ENCODE measurements around the gene RNF169. TPM values are rescaled to one million over a fixed set of nuclear protein-coding genes. Genes with fewer than 3 reads are reported as not detected.

Gene RNF169
- total RNA-seq, 2 donors from 2014 or later, result 22.1 to 30.1 TPM

DNA sequence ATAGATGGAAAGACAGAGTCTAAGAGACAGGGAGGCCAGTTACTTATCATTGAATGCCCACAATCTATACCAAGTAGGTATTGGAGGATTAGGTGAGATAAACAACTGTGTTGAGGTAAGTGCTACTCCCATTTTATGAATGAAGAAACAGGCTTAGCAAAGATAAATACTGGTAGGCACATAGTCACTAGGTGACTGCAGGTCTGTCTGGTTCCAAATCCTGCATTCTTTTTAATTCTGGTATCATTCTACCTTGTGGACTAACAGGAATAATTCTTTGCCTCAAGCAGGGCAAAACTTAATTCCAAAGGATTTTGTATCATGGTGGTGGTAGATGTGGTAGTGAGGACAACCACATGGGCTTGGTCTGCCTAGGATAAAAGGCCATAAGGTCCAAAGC is 28.4 kb downstream of the RNF169 start:
- no peak for ATAC-seq (ENCODE audit: insufficient number of reproducible peaks, low FRiP score, low read depth)
- no peaks in the 10 kb centered on the region for H3K36me3 ChIP-seq
- H3K27me3 ChIP-seq (replicated peaks; ENCODE audit: insufficient read depth), result no peaks in the 10 kb centered on the region
- peaks cover 20 to 35% of the 10 kb centered on the region in 2 donors for H3K4me1 ChIP-seq (ENCODE audit: control insufficient read depth in 1 of 2, low read depth in 2 of 2)
- H3K27ac ChIP-seq, result no peak overlapping the region
- no peaks in the 10 kb centered on the region for H3K9me3 ChIP-seq
- no peak for DNase-seq (ENCODE audit: low spot score)
- TF ChIP-seq, protein P1, sequence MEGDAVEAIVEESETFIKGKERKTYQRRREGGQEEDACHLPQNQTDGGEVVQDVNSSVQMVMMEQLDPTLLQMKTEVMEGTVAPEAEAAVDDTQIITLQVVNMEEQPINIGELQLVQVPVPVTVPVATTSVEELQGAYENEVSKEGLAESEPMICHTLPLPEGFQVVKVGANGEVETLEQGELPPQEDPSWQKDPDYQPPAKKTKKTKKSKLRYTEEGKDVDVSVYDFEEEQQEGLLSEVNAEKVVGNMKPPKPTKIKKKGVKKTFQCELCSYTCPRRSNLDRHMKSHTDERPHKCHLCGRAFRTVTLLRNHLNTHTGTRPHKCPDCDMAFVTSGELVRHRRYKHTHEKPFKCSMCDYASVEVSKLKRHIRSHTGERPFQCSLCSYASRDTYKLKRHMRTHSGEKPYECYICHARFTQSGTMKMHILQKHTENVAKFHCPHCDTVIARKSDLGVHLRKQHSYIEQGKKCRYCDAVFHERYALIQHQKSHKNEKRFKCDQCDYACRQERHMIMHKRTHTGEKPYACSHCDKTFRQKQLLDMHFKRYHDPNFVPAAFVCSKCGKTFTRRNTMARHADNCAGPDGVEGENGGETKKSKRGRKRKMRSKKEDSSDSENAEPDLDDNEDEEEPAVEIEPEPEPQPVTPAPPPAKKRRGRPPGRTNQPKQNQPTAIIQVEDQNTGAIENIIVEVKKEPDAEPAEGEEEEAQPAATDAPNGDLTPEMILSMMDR (IDR thresholded peaks at IDR 0.05), result no peak
- no peak overlapping the region for H3K4me3 ChIP-seq

DNA sequence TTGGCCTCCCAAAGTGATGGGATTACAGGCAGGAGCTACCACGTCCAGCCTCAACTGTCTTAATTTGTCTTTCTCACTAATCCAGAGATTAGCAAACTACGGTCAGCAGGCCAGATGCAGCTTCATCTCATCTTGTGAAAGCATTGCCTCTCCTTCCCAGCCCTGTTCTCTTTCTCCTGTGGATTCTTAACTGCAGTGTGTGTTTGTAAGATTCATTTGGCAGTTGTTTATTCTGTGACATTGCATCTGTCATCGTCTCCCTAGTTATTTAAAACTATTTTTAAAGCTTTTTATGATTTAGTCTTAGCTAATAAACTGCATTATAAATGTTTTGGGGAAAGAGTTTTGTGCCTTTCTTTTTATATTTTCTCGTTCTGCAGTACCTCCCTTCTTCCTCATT is 29.2 kb downstream of the RNF169 start:
- H3K9me3 ChIP-seq, result no peaks in the 10 kb centered on the region
- H3K27me3 ChIP-seq (replicated peaks; ENCODE audit: insufficient read depth), result no peaks in the 10 kb centered on the region
- TF ChIP-seq, protein P1 (IDR thresholded peaks at IDR 0.05), result no peak
- H3K4me3 ChIP-seq, result no peak overlapping the region
- H3K27ac ChIP-seq, result no peak overlapping the region
- no peaks in the 10 kb centered on the region for H3K36me3 ChIP-seq
- DNase-seq (ENCODE audit: low spot score) (no peak), ATAC-seq (ENCODE audit: insufficient number of reproducible peaks, low FRiP score, low read depth) (no peak)
- H3K4me1 ChIP-seq (ENCODE audit: control insufficient read depth in 1 of 2, low read depth in 2 of 2), result peaks cover 24 to 40% of the 10 kb centered on the region in 2 donors

DNA sequence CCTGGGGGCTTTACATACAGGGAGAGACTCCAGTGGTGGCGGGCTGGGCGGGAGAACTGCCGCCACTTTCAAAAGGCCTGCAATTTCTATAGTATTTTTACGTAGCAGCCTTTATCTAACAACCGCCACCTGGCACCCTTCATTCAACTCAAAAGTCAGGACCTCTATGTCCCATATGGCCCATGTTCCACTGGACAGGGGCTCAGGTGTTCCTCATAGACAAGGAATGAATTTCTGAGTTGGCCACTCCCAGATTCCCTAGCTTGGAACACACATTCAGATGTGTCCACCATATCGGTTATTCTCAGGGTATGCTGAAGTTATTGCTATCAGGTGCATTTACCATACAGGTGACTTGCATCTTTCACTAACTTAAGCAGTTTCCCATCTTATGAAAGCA is 29.9 kb downstream of the RNF169 start:
- no peaks in the 10 kb centered on the region for H3K36me3 ChIP-seq
- TF ChIP-seq, protein P1 (IDR thresholded peaks at IDR 0.05), result no peak
- H3K9me3 ChIP-seq, result no peaks in the 10 kb centered on the region
- ATAC-seq (ENCODE audit: insufficient number of reproducible peaks, low FRiP score, low read depth) (no peak), DNase-seq (ENCODE audit: low spot score) (no peak)
- H3K27me3 ChIP-seq (replicated peaks; ENCODE audit: insufficient read depth), result no peaks in the 10 kb centered on the region
- H3K4me1 ChIP-seq (ENCODE audit: control insufficient read depth in 1 of 2, low read depth in 2 of 2), result peaks cover 28 to 47% of the 10 kb centered on the region in 2 donors
- H3K27ac ChIP-seq, result no peak overlapping the region
- H3K4me3 ChIP-seq, result no peak overlapping the region

DNA sequence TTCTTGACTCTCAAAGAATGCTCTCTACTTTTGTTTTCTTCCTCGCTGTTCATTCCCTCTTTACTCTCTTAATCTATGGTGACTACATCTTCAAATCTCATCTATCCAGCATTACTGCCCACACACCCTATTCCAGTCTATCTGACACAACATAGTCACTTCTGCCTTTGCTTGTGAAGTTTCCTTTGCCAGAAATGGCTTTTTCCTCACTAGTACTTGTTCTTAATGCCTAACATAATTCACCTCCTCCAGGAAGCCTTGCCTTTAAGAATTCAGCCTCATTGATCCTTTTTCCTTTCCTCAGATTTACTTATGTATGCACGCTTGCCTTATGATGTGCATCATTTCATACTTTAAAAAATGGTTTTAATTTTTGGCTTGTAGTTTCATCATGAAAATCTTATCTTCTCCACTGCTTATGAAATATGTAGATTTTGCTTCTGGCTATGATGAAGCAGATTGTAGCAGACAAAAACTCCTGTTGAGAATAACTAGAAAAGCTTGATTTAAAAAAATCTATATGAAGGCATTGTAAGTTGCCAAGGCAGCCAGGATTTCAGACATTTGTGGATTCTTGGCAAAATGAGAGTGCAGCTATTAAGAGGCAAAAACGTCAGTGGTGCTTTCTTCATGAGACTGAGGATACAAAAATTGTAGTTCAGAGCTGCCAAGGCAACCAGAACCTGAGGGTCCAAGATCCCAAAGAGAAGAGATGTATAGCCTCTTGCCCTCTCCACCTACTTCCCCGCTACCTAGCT is 31.8 kb downstream of the RNF169 start:
- ATAC-seq (ENCODE audit: insufficient number of reproducible peaks, low FRiP score, low read depth), result no peak
- H3K9me3 ChIP-seq, result no peaks in the 10 kb centered on the region
- no peak overlapping the region for H3K27ac ChIP-seq
- DNase-seq (ENCODE audit: low spot score), result no peak
- peaks cover 34 to 50% of the 10 kb centered on the region in 2 donors for H3K4me1 ChIP-seq (ENCODE audit: control insufficient read depth in 1 of 2, low read depth in 2 of 2)
- no peaks in the 10 kb centered on the region for H3K36me3 ChIP-seq
- TF ChIP-seq, protein P1 (IDR thresholded peaks at IDR 0.05), result no peak
- no peaks in the 10 kb centered on the region for H3K27me3 ChIP-seq (replicated peaks; ENCODE audit: insufficient read depth)
- H3K4me3 ChIP-seq, result no peak overlapping the region

DNA sequence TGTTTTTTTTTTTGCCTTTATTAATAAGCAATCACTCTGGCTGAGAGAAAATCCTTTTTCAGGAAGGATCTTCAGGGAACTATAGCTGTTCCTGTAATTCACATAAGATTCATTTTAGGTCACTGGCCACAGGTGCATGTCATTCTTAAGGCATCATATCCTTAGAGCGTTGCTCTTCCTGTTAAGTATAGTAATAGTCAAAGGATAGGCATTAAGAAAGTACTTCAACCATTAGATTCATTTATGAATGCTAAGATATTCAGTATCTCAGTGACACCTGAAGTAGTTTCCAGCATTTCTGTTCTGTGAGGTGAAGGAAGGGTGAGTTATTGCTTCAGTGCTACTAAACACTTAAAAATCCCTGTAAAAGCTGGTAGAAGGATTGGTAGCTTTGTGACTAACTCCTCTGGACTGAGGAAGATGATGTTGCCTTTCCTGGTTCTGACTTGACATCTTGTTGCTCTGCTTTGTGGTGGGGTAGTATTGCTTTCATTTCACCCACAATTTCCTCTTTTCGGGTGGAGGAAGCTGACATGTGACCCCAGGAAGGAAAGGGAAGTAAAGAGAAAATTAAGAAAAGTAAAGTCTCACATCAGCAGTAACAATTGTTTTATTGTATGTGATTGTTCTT is 34.7 kb downstream of the RNF169 start:
- Histone ChIP-seq H3K27me3 (replicated peaks; ENCODE audit: insufficient read depth) (no peaks in the 10 kb centered on the region), H3K27ac (no peak overlapping the region), H3K4me3 (no peak overlapping the region), H3K9me3 (no peaks in the 10 kb centered on the region), H3K4me1 (ENCODE audit: control insufficient read depth in 1 of 2, low read depth in 2 of 2) (peaks cover 28 to 56% of the 10 kb centered on the region in 2 donors), H3K36me3 (no peaks in the 10 kb centered on the region)
- no peak for ATAC-seq (ENCODE audit: insufficient number of reproducible peaks, low FRiP score, low read depth)
- DNase-seq (ENCODE audit: low spot score), result no peak
- TF ChIP-seq, protein P1 (IDR thresholded peaks at IDR 0.05), result no peak

Measured in thoracic aorta (tissue), 2 donors.